HG03558 (cell line): ENCODE results near the gene SORBS1.
"Not testable (repeated sequence)": the region's sequence is repeated elsewhere in the genome, so short reads cannot be mapped to it uniquely, and the experiment has no call there.

Experiments
- ATAC-seq: cut with Tn5 transposase; IDR thresholded peaks from one replicate; pipeline ENCODE4 v1.9.1; 2021; ENCODE audit warnings: moderate number of reproducible peaks; ENCODE audit not compliant: unreplicated experiment; ENCODE audit errors: extremely low read depth

The SORBS1 gene

GRCh38 chr10:95373660-95374059 is 187.5 kb downstream of the SORBS1 start:
- no peak for ATAC-seq

GRCh38 chr10:95364342-95364741 is 196.8 kb downstream of the SORBS1 start:
- ATAC-seq, result no peak

- no peak for ATAC-seq
Observed at GRCh38 chr10:95363303-95363912, 197.8 kb downstream of the SORBS1 start.

GRCh38 chr10:95360122-95360714 is 201.0 kb downstream of the SORBS1 start:
- ATAC-seq, result no peak

GRCh38 chr10:95359466-95359865 is 201.7 kb downstream of the SORBS1 start:
- no peak for ATAC-seq

GRCh38 chr10:95356190-95356955 is 204.8 kb downstream of the SORBS1 start:
- no peak for ATAC-seq

GRCh38 chr10:95355301-95355700 is 205.9 kb downstream of the SORBS1 start:
- ATAC-seq, result no peak

- ATAC-seq, result no peak
Observed at GRCh38 chr10:95354110-95354509, 207.1 kb downstream of the SORBS1 start.

- no peak for ATAC-seq
Observed at GRCh38 chr10:95353123-95353522, 208.0 kb downstream of the SORBS1 start.

GRCh38 chr10:95352684-95353083 is 208.5 kb downstream of the SORBS1 start:
- no peak for ATAC-seq

- no peak for ATAC-seq
Observed at GRCh38 chr10:95350830-95351228, 210.3 kb downstream of the SORBS1 start.

GRCh38 chr10:95350219-95350829 is 210.8 kb downstream of the SORBS1 start:
- no peak for ATAC-seq

- not testable (repeated sequence) for ATAC-seq
Observed at GRCh38 chr10:95347402-95347766, 213.8 kb downstream of the SORBS1 start.

- no peak for ATAC-seq
Observed at GRCh38 chr10:95346715-95347401, 214.3 kb downstream of the SORBS1 start.

- no peak for ATAC-seq
Observed at GRCh38 chr10:95343573-95343972, 217.6 kb downstream of the SORBS1 start.

- no peak for ATAC-seq
Observed at GRCh38 chr10:95341716-95342130, 219.4 kb downstream of the SORBS1 start.

- ATAC-seq, result no peak
Observed at GRCh38 chr10:95339863-95340262, 221.3 kb downstream of the SORBS1 start.

- no peak for ATAC-seq
Observed at GRCh38 chr10:95337423-95338160, 223.6 kb downstream of the SORBS1 start.

GRCh38 chr10:95336702-95337101 is 224.5 kb downstream of the SORBS1 start:
- no peak for ATAC-seq
